Fibroblast of lung (primary cell): ENCODE measurements around the gene POLK.

Experiments used
- EZH2 ChIP-seq: IDR thresholded peaks from 2 replicates; pipeline ENCODE4 v1.5.1; 2012; ENCODE audit warnings: low read length, control low read depth, mild to moderate bottlenecking; ENCODE audit errors: missing control alignments
- TF ChIP-seq, protein P1 (sequence below), 2 donors: IDR thresholded peaks in 1 of 2; conservative IDR thresholded peaks in 1 of 2; 1 replicate in 1 of 2; 2 replicates in 1 of 2; pipeline ENCODE4 v1.5.1; 2011 to 2012; ENCODE audit warnings: low read length in 2 of 2, control low read depth in 1 of 2, inconsistent platforms in 1 of 2, low read depth in 1 of 2, mild to moderate bottlenecking in 1 of 2

DNA sequence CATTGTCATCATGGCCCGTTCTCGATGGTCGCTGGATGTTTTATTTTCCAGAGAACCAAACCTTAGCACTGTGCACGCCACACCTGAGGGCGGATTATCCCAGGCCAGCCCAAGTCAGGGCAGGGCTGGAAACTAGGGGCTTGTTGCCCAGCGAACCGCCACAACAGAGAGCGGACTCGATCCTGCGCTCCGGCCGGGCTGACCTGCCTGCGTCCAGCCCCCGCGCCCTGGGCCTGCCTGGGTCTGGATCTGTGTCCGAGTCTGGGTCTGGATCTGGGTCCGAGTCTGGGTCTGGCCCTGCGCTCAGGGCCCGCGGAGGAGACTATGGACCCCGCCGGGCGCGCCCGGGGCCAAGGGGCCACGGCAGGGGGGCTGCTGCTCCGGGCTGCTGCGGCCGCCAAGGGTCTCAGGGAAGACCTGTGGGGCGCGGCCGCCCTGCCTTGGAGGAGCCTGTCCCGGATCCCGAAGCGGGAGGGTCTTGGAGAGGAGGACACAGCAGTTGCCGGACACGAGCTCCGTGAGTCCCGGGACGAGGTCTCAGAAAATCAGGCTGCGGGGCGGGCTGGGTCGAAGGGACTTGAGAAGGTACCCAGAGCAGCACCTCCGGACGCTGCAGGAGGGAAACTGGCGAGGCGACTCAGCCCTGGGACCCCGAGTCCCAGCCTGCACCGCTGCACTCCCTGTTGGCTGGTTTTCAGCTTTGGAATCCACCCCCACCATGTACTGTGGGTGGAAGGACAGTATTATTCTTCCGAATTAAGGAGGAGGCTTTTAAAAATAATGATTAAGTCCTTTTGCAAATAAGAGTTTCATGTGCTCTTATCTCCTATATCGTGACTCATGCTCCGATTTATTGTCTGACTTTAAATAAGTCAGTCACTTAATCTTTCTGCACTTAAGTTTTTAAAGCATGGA lies 99.9 kb downstream of the POLK start, which contains the start of gene ANKDD1B:
- TF ChIP-seq, protein P1, sequence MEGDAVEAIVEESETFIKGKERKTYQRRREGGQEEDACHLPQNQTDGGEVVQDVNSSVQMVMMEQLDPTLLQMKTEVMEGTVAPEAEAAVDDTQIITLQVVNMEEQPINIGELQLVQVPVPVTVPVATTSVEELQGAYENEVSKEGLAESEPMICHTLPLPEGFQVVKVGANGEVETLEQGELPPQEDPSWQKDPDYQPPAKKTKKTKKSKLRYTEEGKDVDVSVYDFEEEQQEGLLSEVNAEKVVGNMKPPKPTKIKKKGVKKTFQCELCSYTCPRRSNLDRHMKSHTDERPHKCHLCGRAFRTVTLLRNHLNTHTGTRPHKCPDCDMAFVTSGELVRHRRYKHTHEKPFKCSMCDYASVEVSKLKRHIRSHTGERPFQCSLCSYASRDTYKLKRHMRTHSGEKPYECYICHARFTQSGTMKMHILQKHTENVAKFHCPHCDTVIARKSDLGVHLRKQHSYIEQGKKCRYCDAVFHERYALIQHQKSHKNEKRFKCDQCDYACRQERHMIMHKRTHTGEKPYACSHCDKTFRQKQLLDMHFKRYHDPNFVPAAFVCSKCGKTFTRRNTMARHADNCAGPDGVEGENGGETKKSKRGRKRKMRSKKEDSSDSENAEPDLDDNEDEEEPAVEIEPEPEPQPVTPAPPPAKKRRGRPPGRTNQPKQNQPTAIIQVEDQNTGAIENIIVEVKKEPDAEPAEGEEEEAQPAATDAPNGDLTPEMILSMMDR (conservative IDR thresholded peaks at IDR 0.05 in 1 of 2, IDR thresholded peaks at IDR 0.05 in 1 of 2; ENCODE audit: low read depth in 1 of 2, low read length in 2 of 2) = no peak
- TF ChIP-seq EZH2 = no peak
